Activated naive CD4-positive, alpha-beta T cell treated with anti-CD3 and anti-CD28 coated beads, Interleukin-2, amount 50 U/mL, for 24 hours (primary cell): ENCODE data around the gene ATXN2.

Source experiments
- H3K27ac Mint-ChIP-seq: one replicate; pipeline ENCODE4 v1.8.0; 2021; ENCODE audit warnings: mild to moderate bottlenecking, mixed read lengths
- H3K27me3 Mint-ChIP-seq: one replicate; pipeline ENCODE4 v1.8.0; 2021; ENCODE audit warnings: mixed read lengths
- H3K36me3 Mint-ChIP-seq: one replicate; pipeline ENCODE4 v1.8.0; 2021; ENCODE audit warnings: mixed read lengths
- H3K4me1 Mint-ChIP-seq: one replicate; pipeline ENCODE4 v1.8.0; 2021; ENCODE audit warnings: mixed read lengths
- H3K4me3 Mint-ChIP-seq: one replicate; pipeline ENCODE4 v1.8.0; 2021; ENCODE audit warnings: mild to moderate bottlenecking, mixed read lengths
- H3K9me3 Mint-ChIP-seq: one replicate; pipeline ENCODE4 v1.8.0; 2021; ENCODE audit warnings: mixed read lengths

ATXN2 gene

GRCh38 chr12:111445726-111446581, 153.2 kb downstream of the ATXN2 start:
- no peak overlapping the region for H3K4me3 Mint-ChIP-seq
- H3K9me3 Mint-ChIP-seq, result no peaks in the 10 kb centered on the region
- H3K27ac Mint-ChIP-seq, result peak overlapping the region; percentile 77
- H3K27me3 Mint-ChIP-seq, result no peaks in the 10 kb centered on the region
- peaks cover 87% of the 10 kb centered on the region for H3K4me1 Mint-ChIP-seq
- H3K36me3 Mint-ChIP-seq, result peaks cover 12% of the 10 kb centered on the region

- peak overlapping the region; percentile 87 for H3K27ac Mint-ChIP-seq
- H3K27me3 Mint-ChIP-seq, result no peaks in the 10 kb centered on the region
- H3K4me3 Mint-ChIP-seq, result peak overlapping the region; percentile 63
- H3K9me3 Mint-ChIP-seq, result no peaks in the 10 kb centered on the region
- H3K4me1 Mint-ChIP-seq, result peaks cover 87% of the 10 kb centered on the region
- H3K36me3 Mint-ChIP-seq, result peaks cover 9% of the 10 kb centered on the region
Measured at GRCh38 chr12:111444925-111445725, 154.0 kb downstream of the ATXN2 start.

GRCh38 chr12:111444314-111444924, 154.7 kb downstream of the ATXN2 start:
- Mint-ChIP-seq H3K27me3 (no peaks in the 10 kb centered on the region), H3K27ac (peak overlapping the region; percentile 62), H3K9me3 (no peaks in the 10 kb centered on the region), H3K36me3 (peaks cover 9% of the 10 kb centered on the region), H3K4me1 (peaks cover 91% of the 10 kb centered on the region), H3K4me3 (peak overlapping the region; percentile 63)

- peaks cover 9% of the 10 kb centered on the region for H3K36me3 Mint-ChIP-seq
Measured at GRCh38 chr12:111443586-111443985, 155.5 kb downstream of the ATXN2 start.

GRCh38 chr12:111443086-111443485, 156.0 kb downstream of the ATXN2 start:
- Mint-ChIP-seq H3K4me1 (peaks cover 90% of the 10 kb centered on the region), H3K9me3 (no peaks in the 10 kb centered on the region), H3K27ac (peak overlapping the region; percentile 85), H3K27me3 (no peaks in the 10 kb centered on the region), H3K36me3 (peaks cover 9% of the 10 kb centered on the region), H3K4me3 (peak overlapping the region; percentile 39)

More at GRCh38 chr12:111443586-111443985, 155.5 kb downstream of the ATXN2 start:
- Mint-ChIP-seq H3K4me1 (peaks cover 91% of the 10 kb centered on the region), H3K27me3 (no peaks in the 10 kb centered on the region), H3K4me3 (peak overlapping the region; percentile 30), H3K27ac (peak overlapping the region; percentile 63), H3K9me3 (no peaks in the 10 kb centered on the region)

- Mint-ChIP-seq H3K27ac (peak overlapping the region; percentile 85), H3K27me3 (no peaks in the 10 kb centered on the region), H3K4me3 (no peak overlapping the region), H3K9me3 (no peaks in the 10 kb centered on the region), H3K4me1 (peaks cover 93% of the 10 kb centered on the region), H3K36me3 (peaks cover 6% of the 10 kb centered on the region)
Measured at GRCh38 chr12:111442301-111443045, 156.6 kb downstream of the ATXN2 start.

GRCh38 chr12:111441107-111441928, 157.8 kb downstream of the ATXN2 start:
- Mint-ChIP-seq H3K27ac (peak overlapping the region; percentile 79), H3K9me3 (no peaks in the 10 kb centered on the region), H3K4me3 (no peak overlapping the region), H3K36me3 (peaks cover 6% of the 10 kb centered on the region), H3K27me3 (no peaks in the 10 kb centered on the region), H3K4me1 (peaks cover 97% of the 10 kb centered on the region)

GRCh38 chr12:111440631-111441030, 158.5 kb downstream of the ATXN2 start:
- Mint-ChIP-seq H3K27ac (peak overlapping the region; percentile 79), H3K9me3 (no peaks in the 10 kb centered on the region), H3K4me3 (no peak overlapping the region), H3K27me3 (no peaks in the 10 kb centered on the region), H3K4me1 (peaks cover 97% of the 10 kb centered on the region), H3K36me3 (peaks cover 6% of the 10 kb centered on the region)

- Mint-ChIP-seq H3K4me3 (peak overlapping the region; percentile 55), H3K36me3 (peaks cover 6% of the 10 kb centered on the region), H3K4me1 (peaks cover 97% of the 10 kb centered on the region), H3K9me3 (no peaks in the 10 kb centered on the region), H3K27ac (peak overlapping the region; percentile 13), H3K27me3 (no peaks in the 10 kb centered on the region)
Measured at GRCh38 chr12:111440152-111440551, 159.0 kb downstream of the ATXN2 start.

GRCh38 chr12:111439657-111440151, 159.4 kb downstream of the ATXN2 start:
- H3K4me1 Mint-ChIP-seq, result peaks cover 97% of the 10 kb centered on the region
- no peak overlapping the region for H3K4me3 Mint-ChIP-seq
- no peaks in the 10 kb centered on the region for H3K9me3 Mint-ChIP-seq
- H3K36me3 Mint-ChIP-seq, result peaks cover 6% of the 10 kb centered on the region
- peak overlapping the region; percentile 13 for H3K27ac Mint-ChIP-seq
- H3K27me3 Mint-ChIP-seq, result no peaks in the 10 kb centered on the region

- Mint-ChIP-seq H3K4me1 (peaks cover 97% of the 10 kb centered on the region), H3K27ac (peak overlapping the region; percentile 85), H3K9me3 (no peaks in the 10 kb centered on the region), H3K4me3 (peak overlapping the region; percentile 61), H3K36me3 (peaks cover 5% of the 10 kb centered on the region), H3K27me3 (no peaks in the 10 kb centered on the region)
Measured at GRCh38 chr12:111438481-111438880, 160.6 kb downstream of the ATXN2 start.

GRCh38 chr12:111437816-111438454, 161.2 kb downstream of the ATXN2 start:
- Mint-ChIP-seq H3K9me3 (no peaks in the 10 kb centered on the region), H3K4me3 (peak overlapping the region; percentile 61), H3K27ac (peak overlapping the region; percentile 24), H3K4me1 (peaks cover 97% of the 10 kb centered on the region), H3K27me3 (no peaks in the 10 kb centered on the region), H3K36me3 (peaks cover 2% of the 10 kb centered on the region)

- Mint-ChIP-seq H3K36me3 (no peaks in the 10 kb centered on the region), H3K9me3 (no peaks in the 10 kb centered on the region), H3K4me1 (peaks cover 98% of the 10 kb centered on the region), H3K27ac (peak overlapping the region; percentile 89), H3K27me3 (no peaks in the 10 kb centered on the region), H3K4me3 (peak overlapping the region; percentile 86)
Measured at GRCh38 chr12:111436811-111437210, 162.3 kb downstream of the ATXN2 start.

GRCh38 chr12:111436266-111436665, 162.8 kb downstream of the ATXN2 start:
- H3K36me3 Mint-ChIP-seq, result no peaks in the 10 kb centered on the region
- H3K9me3 Mint-ChIP-seq, result no peaks in the 10 kb centered on the region
- H3K4me3 Mint-ChIP-seq, result peak overlapping the region; percentile 86
- H3K4me1 Mint-ChIP-seq, result peaks cover 98% of the 10 kb centered on the region
- peak overlapping the region; percentile 68 for H3K27ac Mint-ChIP-seq
- H3K27me3 Mint-ChIP-seq, result no peaks in the 10 kb centered on the region
